Cardiac muscle cell (in vitro differentiated cells and primary cell): ENCODE measurements around the gene SHMT1. TPM values are rescaled to one million over a fixed set of nuclear protein-coding genes. Genes with fewer than 3 reads are reported as not detected.
"Not testable (repeated sequence)": the region's sequence is repeated elsewhere in the genome, so short reads cannot be mapped to it uniquely, and the experiment has no call there.

Experiments used
- DNase-seq, 2 donors: peaks; one replicate each; pipeline versions ENCODE4 v3.0.0 to v3.0.0-alpha.2; 2010 to 2017; ENCODE audit warnings: low read depth in 1 of 2, low spot score in 1 of 2
- H3K27ac ChIP-seq: fragments of 200-600 bp; sonication (generic); 2 replicates; pipeline ENCODE4 v1.5.1; 2016
- H3K27me3 ChIP-seq: fragments of 200-600 bp; sonication (generic); 2 replicates; pipeline ENCODE4 v1.6.0; 2016; ENCODE audit warnings: control low read depth
- H3K36me3 ChIP-seq: fragments of 200-600 bp; sonication (generic); 2 replicates; pipeline ENCODE4 v1.5.1; 2016; ENCODE audit warnings: control low read depth
- H3K4me1 ChIP-seq: fragments of 200-600 bp; sonication (generic); 2 replicates; pipeline ENCODE4 v1.8.1; 2017; ENCODE audit warnings: low read depth, mild to moderate bottlenecking, mixed run types
- H3K4me3 ChIP-seq: fragments of 200-600 bp; sonication (generic); 2 replicates; pipeline ENCODE4 v1.5.1; 2016; ENCODE audit warnings: mild to moderate bottlenecking
- H3K9me3 ChIP-seq: fragments of 200-600 bp; sonication (generic); 2 replicates; pipeline ENCODE4 v1.5.1; 2017; ENCODE audit warnings: low read depth, mild to moderate bottlenecking, control low read depth
- polyA plus RNA-seq: library from polyadenylated mRNA; unstranded; fragments of >200 nt; fragmentation: Nextera tagmentation; extraction: Ambion mirVana; gene quantifications from 2 replicates; pipeline ENCODE4 v1.2.1, GENCODE V29; 2016
- total RNA-seq: library from RNA; depleted of rRNA; stranded (reverse); fragments of >200 nt; gene quantifications from 2 replicates; pipeline ENCODE4 v1.2.3, GENCODE V29; 2016
- TF ChIP-seq, protein P1 (sequence below): IDR thresholded peaks from 2 replicates; pipeline ENCODE4 v1.5.1; 2012; ENCODE audit warnings: low read depth, mild to moderate bottlenecking, low read length

SHMT1 gene
- total RNA-seq: 24.8 and 26.7 TPM in 2 replicates
- 24.8 and 30.6 TPM in 2 replicates for polyA plus RNA-seq

DNA sequence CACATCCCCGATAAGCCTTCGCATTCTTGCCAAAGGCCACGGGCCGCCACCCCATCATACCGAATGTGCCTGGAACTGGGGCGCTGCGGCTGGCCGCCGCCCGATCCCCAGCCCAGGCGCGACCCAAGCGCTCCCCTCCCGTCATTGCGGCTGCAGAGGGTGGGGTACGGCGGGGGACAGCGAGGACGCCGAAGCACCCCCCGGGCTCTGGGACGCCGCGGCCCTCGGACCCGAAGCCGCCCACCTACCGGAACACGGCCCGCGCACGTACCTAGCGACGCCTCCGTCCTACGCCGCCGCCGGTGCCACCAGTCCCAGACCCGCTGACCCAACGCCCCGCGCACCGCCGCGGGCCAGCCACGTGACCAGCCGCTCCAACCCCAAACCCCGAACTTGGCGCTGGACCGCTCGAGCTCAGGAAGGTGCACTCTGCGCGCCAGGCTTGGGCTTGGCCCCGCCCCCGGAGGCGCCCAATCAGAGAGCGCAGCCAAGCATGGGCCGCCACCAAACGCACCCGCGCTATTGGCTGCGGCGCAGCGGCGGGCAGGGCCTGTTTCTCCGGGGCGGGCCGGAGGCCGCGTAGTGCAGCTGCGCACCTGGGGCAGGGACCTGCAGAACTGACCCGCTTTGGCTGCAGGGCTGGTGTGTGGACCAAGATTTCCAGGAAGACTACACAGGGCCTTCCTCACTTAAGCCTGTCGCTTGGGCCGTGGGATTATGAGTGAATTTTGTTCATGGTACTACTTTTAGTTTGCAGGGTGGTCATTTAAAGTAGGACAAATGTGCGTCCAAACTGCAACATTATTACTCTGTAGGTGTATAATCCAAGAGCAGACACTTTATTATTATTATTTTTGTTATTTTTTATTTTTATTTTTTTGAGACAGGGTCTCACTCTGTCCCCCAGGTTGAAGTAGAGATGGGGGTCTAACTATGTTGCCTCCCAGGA lies at the start of gene SHMT1:
SHMT1 (minus strand) TSS at position 450 of the 949 bp plus-strand sequence. CDS start 7,569 bp downstream, outside the sequence.
- no peaks in the 10 kb centered on the region for H3K9me3 ChIP-seq
- H3K36me3 ChIP-seq: peaks cover 2% of the 10 kb centered on the region
- H3K27ac ChIP-seq: no peak within 1 kb of the TSS
- H3K27me3 ChIP-seq: no peaks in the 10 kb centered on the region
- H3K4me1 ChIP-seq: no peaks in the 10 kb centered on the region
- peak within 1 kb of the TSS; percentile 50 for H3K4me3 ChIP-seq
- peak; percentile 92 to 97 for DNase-seq
- TF ChIP-seq, protein P1, sequence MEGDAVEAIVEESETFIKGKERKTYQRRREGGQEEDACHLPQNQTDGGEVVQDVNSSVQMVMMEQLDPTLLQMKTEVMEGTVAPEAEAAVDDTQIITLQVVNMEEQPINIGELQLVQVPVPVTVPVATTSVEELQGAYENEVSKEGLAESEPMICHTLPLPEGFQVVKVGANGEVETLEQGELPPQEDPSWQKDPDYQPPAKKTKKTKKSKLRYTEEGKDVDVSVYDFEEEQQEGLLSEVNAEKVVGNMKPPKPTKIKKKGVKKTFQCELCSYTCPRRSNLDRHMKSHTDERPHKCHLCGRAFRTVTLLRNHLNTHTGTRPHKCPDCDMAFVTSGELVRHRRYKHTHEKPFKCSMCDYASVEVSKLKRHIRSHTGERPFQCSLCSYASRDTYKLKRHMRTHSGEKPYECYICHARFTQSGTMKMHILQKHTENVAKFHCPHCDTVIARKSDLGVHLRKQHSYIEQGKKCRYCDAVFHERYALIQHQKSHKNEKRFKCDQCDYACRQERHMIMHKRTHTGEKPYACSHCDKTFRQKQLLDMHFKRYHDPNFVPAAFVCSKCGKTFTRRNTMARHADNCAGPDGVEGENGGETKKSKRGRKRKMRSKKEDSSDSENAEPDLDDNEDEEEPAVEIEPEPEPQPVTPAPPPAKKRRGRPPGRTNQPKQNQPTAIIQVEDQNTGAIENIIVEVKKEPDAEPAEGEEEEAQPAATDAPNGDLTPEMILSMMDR: no peak

DNA sequence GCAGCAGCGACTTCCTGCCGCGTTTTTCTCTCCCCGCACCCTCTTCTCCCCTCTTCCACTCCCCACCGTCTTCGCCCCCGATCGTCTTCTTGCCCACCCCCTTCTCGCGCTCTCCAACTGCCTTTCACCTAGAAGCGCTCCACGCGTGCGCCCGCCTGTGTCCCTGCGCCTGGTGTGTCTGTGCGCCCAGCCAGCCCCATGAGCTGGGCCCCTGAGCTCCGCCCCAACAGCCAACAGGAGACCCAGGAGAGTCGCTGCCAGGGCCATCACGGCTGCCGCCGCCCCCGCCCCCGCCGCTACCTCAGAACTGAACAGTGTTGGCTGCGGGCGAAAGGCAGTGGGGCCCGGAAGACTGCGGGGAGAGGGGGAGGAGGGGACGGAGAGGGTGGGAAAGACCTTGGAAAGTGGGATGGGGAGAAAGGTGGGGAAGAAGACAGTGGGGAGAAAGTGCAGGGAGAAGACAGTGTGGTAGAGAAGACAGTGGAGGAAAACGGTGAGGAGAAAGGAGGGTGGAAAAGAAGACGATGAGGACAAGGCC lies 48.7 kb upstream of the SHMT1 start:
- not testable (repeated sequence) for H3K4me1 ChIP-seq, H3K27me3 ChIP-seq, H3K9me3 ChIP-seq, DNase-seq, H3K27ac ChIP-seq, H3K36me3 ChIP-seq
- peak overlapping the region; percentile 86 for H3K4me3 ChIP-seq

DNA sequence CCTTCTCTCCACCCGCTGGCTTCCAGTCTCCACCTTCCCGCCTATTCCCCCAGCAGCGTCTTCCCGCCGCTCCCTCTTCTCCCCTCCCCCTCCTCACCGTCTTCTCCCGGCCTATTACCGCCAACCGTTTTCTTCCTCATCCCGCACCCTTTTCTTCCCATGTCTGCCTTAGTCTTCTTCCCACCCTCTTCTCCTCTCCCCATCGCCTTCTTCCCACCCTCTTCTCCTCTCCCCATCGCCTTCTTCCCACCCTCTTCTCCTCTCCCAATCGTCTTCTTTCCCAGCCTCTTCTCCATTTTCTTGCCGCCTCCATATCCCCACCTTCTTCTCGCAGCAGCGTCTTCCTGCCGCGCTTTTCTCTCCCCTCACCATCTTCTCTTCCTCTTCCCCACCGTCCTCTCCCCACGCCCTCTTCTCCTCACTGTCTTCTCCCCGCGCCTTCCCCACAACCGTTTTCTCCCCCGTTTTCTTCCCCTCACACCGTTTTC lies 48.1 kb upstream of the SHMT1 start:
- Histone ChIP-seq H3K27ac (peak overlapping the region; percentile 68), H3K4me3 (peak overlapping the region; percentile 86)
- not testable (repeated sequence) for H3K36me3 ChIP-seq, H3K27me3 ChIP-seq, H3K4me1 ChIP-seq, H3K9me3 ChIP-seq
- DNase-seq: peak in 1 of 2 donors; percentile 69

DNA sequence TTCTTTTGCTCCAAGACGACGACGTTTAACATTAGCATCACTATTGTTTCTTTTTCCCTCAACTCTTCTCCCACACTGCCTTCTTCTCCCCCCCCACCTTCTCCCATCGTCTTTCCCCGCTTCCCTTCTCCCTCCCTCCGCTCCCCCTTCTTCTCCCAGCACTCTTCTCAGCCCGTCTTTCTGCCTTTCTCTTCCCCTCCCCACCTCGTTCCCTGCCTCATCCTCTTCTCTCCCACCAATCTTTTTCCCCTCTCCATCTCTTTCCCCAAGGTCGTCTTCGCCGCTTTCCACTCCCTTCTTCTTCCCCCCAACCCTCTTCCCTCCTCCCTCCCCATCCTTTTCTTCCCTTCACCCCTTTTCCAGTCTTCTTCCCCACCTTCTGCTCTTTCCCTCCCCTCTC lies 47.4 kb upstream of the SHMT1 start:
- H3K9me3 ChIP-seq, H3K4me1 ChIP-seq, H3K27me3 ChIP-seq, H3K36me3 ChIP-seq, H3K27ac ChIP-seq: not testable (repeated sequence)
- H3K4me3 ChIP-seq: peak overlapping the region; percentile 86
- peak in 1 of 2 donors; percentile 20 for DNase-seq

DNA sequence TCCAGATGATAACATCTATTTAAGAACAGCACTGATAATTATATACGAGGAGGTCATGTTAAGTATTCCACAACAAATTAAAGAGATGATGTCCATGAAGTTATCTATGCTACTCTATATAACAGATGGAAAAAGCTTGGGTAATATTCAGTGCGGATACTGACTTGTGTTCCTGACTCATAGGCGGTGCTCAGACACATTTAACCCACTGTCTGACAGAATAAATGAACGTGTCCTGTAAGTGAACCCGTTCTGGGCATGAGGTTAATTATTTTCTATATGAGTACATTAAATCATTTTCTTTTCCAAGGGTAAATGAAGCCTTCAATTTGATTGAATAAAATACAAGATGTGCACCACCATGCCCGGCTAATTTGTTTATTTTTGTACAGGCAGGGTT lies 46.0 kb upstream of the SHMT1 start:
- not testable (repeated sequence) for H3K27me3 ChIP-seq, H3K27ac ChIP-seq, H3K4me1 ChIP-seq, H3K36me3 ChIP-seq, H3K4me3 ChIP-seq, H3K9me3 ChIP-seq
- DNase-seq: peak in 1 of 2 donors; percentile 17

DNA sequence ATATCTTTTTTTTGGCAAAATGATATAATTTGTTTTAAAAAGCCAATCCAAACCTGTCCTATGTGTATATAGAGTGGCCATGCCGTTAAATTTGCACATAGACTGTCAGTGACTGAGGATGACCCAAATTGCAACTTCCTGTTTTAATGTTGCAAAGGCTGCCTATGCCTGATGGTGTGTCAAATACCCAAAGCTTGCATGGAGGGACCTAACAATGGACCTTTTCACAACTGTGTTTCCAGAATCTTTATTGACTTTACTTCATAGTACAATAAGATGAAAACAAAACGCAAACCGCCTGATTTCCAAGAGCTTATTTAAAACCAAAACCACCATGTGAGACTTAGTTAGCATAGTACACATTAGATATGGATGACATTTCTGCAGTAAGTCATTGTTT lies 45.6 kb upstream of the SHMT1 start:
- DNase-seq: peak in 1 of 2 donors; percentile 2
- H3K27ac ChIP-seq, H3K36me3 ChIP-seq, H3K4me3 ChIP-seq, H3K27me3 ChIP-seq, H3K4me1 ChIP-seq, H3K9me3 ChIP-seq: not testable (repeated sequence)

DNA sequence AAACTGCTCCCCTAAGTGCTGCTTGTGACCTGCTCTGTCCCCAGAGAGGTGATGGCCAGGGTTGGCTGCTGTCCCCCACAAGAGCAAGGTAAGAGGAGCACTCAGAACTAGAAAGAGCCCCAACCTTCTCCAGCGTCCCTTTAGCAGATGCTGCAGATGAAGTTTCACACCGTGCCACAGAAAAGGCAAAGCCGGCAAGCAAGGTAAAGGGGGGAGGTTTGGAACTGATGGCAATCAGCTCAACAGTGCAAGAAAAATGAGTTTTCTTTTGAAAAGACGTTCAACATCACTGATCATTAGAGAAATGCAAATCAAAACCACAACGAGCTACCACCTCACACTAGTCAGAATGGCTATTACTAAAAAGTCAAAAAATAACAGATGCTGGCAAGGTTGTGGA lies 40.3 kb upstream of the SHMT1 start:
- not testable (repeated sequence) for H3K4me1 ChIP-seq, DNase-seq, H3K27ac ChIP-seq, H3K27me3 ChIP-seq, H3K4me3 ChIP-seq, H3K9me3 ChIP-seq, H3K36me3 ChIP-seq

DNA sequence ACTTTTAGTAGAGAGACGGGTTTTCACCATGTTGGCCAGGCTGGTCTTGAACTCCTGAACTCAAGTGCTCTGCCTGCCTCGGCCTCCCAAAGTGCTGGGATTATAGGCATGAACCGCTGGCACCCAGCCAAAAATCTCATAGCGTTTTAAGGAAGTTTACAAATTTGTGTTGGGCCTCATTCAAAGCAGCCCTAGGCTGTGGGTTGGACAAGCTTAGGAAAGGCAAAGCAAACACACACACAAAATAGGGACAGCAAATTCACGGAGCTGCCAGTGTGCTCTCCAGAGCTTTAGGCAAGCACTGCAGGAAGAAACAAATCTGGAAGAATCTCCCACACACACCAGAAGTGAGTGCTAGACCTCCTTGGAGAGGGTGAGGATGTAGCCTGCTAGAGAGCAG lies 39.8 kb upstream of the SHMT1 start:
- not testable (repeated sequence) for H3K9me3 ChIP-seq, H3K36me3 ChIP-seq, H3K4me3 ChIP-seq, H3K4me1 ChIP-seq, H3K27ac ChIP-seq, DNase-seq, H3K27me3 ChIP-seq

DNA sequence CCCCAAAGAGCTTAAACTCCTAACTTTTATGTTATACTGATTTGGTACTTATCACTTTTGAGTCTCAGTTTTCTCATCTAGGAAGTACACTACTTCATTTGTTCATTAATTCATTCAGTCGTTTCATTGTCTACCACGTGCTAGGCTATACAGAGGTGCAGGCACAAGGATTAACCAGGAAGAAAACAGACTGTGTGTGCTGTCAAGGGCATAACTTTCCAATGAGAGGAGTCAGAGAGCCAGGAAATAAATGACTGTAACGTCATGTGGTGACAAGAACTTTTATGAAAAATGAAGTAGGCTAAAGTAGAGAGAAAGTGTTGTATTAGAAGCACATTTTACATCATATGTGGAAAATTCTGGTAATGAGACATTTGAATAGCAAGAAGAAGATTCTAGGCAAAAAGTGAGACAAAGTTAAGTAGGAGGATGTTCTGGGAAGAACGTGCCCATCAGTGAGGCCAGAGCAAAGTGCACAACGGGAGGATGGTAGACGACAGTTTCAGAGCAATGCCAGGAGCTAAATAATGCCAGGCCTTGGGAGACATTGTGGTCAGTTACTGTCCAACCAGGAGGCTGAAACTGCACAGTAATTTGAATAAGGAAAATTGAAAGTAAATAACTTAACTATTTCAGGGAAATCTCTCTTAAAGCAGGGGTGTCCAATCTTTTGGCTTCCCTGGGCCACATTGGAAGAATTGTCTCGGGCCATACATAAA lies 38.7 kb upstream of the SHMT1 start:
- H3K9me3 ChIP-seq, H3K27ac ChIP-seq, H3K4me1 ChIP-seq, H3K36me3 ChIP-seq, H3K4me3 ChIP-seq, DNase-seq, H3K27me3 ChIP-seq: not testable (repeated sequence)

DNA sequence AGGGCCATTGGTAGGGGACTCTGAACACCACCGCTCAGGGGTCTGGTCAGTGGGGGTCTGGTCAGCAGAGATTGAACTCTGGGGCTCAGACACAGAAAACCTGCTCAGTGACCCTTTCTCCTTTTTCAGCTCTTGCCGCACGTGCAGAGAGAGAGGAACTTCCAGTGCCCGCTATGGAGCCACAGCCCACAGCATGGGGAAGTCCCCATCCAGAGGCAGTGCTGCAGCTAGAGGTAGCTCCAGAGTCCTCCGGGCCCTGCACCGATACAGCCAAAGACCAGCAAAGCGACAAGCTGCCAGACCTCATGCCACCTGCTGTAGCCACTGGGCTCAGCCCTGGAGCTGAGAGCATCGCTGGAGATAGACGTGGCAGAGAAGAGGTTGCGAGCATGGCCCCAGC lies 25.4 kb upstream of the SHMT1 start:
- not testable (repeated sequence) for H3K36me3 ChIP-seq, DNase-seq, H3K9me3 ChIP-seq, H3K27me3 ChIP-seq, H3K4me3 ChIP-seq, H3K4me1 ChIP-seq, H3K27ac ChIP-seq

DNA sequence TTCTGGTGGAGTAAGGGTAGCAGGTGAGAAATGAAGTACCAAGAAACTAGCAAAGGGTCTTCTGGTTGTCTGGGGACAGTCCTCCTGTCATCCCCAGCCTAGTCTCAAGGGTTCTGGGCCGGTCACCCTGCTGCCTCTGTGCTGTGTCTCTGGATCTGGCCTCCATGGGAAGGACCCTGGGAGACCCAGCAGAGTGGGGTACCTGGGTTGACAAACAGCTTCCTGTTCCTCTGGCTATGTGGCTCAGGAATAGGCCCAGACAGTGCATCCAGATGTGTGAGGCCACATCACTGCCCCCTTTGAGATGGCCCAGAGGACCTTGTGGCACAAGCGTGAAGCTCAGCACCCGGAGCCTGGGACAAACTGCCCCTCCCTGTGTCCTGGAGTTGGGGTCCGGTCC lies 24.9 kb upstream of the SHMT1 start:
- not testable (repeated sequence) for H3K4me3 ChIP-seq, DNase-seq, H3K27me3 ChIP-seq, H3K9me3 ChIP-seq, H3K4me1 ChIP-seq, H3K36me3 ChIP-seq, H3K27ac ChIP-seq

DNA sequence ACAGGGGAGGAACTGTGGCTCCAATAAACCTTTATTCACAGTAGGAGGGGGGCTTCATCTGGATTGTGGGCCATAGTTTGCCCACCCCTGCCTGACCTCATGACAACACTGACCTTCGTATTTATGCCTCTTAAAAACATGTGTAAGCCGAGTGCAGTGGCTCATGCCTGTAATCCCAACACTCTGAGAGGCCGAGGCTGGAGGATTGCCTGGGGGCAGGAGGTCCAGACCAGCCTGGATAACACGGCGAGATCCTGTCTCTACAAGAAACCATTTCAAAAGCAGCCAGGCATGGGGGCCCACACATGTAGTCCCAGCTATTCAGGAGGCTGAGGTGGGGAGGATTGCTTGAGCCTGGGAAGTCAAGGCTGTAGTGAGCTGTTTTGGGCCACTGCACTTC lies 24.2 kb upstream of the SHMT1 start:
- not testable (repeated sequence) for H3K4me1 ChIP-seq, H3K27ac ChIP-seq, DNase-seq, H3K4me3 ChIP-seq, H3K9me3 ChIP-seq, H3K36me3 ChIP-seq, H3K27me3 ChIP-seq

DNA sequence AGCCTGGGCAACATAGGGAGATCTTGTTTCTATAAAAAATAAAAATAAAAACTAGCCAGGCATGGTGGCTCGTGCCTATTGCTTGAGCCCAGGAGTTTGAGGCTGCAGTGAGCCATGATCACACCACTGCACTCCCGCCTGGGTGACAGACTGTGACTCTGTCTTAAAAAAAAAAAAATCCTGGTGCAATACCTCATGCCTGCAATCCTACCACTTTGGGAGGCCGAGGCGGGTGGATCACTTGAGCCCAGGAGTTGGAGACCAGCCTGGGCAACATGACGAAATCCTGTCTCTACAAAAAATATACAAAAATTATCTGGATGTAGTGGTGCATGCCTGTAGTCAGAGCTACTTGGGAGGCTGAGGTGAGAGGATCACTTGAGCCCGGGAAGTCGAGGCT lies 20.9 kb upstream of the SHMT1 start:
- DNase-seq, H3K27ac ChIP-seq, H3K4me3 ChIP-seq, H3K27me3 ChIP-seq, H3K9me3 ChIP-seq, H3K36me3 ChIP-seq, H3K4me1 ChIP-seq: not testable (repeated sequence)
